Neural progenitor cell (in vitro differentiated cells): ENCODE measurements around the gene MRPS12. TPM values are rescaled to one million over a fixed set of nuclear protein-coding genes. Genes with fewer than 3 reads are reported as not detected.
"Not testable (repeated sequence)": the region's sequence is repeated elsewhere in the genome, so short reads cannot be mapped to it uniquely, and the experiment has no call there.

Experiments used
- DNase-seq: peaks from one replicate; pipeline ENCODE4 v3.0.0-alpha.2; 2016; ENCODE audit warnings: low spot score
- H2AFZ ChIP-seq: fragments of 200-600 bp; sonication (generic); replicated peaks from 2 replicates; pipeline ENCODE4 v1.6.1; 2016; ENCODE audit warnings: antibody characterized with exemption
- H3F3A ChIP-seq: fragments of 200-600 bp; sonication (generic); 2 replicates; pipeline ENCODE4 v1.6.1; 2016; ENCODE audit warnings: antibody characterized with exemption, low read depth
- H3K27ac ChIP-seq: fragments of 200-600 bp; sonication (generic); 2 replicates; pipeline ENCODE4 v1.5.1; 2016; ENCODE audit warnings: mild to moderate bottlenecking
- H3K27me3 ChIP-seq: fragments of 200-600 bp; sonication (generic); 2 replicates; pipeline ENCODE4 v1.6.1; 2016; ENCODE audit warnings: mild to moderate bottlenecking, moderate library complexity
- H3K36me3 ChIP-seq: fragments of 200-600 bp; sonication (generic); 2 replicates; pipeline ENCODE4 v1.5.1; 2016
- H3K4me1 ChIP-seq: fragments of 200-600 bp; sonication (generic); 2 replicates; pipeline ENCODE4 v1.6.1; 2016; ENCODE audit warnings: mixed run types
- H3K4me2 ChIP-seq: fragments of 200-600 bp; sonication (generic); 2 replicates; pipeline ENCODE4 v1.6.1; 2016
- H3K4me3 ChIP-seq: fragments of 200-600 bp; sonication (generic); 2 replicates; pipeline ENCODE4 v1.5.1; 2016
- H3K79me2 ChIP-seq: fragments of 200-600 bp; sonication (generic); 2 replicates; pipeline ENCODE4 v1.6.1; 2016; ENCODE audit warnings: low read depth
- H3K9ac ChIP-seq: fragments of 200-600 bp; sonication (generic); 2 replicates; pipeline ENCODE4 v1.6.1; 2016
- H3K9me3 ChIP-seq: fragments of 200-600 bp; sonication (generic); 2 replicates; pipeline ENCODE4 v1.5.1; 2016; ENCODE audit warnings: low read depth
- H4K20me1 ChIP-seq: fragments of 200-600 bp; sonication (generic); 2 replicates; pipeline ENCODE4 v1.6.1; 2016; ENCODE audit warnings: low read depth
- H3K27ac Mint-ChIP-seq: 3 replicates; pipeline ENCODE4 v1.8.0; 2021; ENCODE audit warnings: mixed read lengths
- H3K27me3 Mint-ChIP-seq: 2 replicates; pipeline ENCODE4 v1.8.0; 2022; ENCODE audit warnings: low read depth, mild to moderate bottlenecking, inconsistent platforms, moderate library complexity, mixed read lengths; ENCODE audit not compliant: insufficient read depth
- H3K36me3 Mint-ChIP-seq: 3 replicates; pipeline ENCODE4 v1.8.0; 2021; ENCODE audit warnings: mixed read lengths
- H3K4me1 Mint-ChIP-seq: 3 replicates; pipeline ENCODE4 v1.8.0; 2021; ENCODE audit warnings: mixed read lengths
- H3K4me3 Mint-ChIP-seq: 3 replicates; pipeline ENCODE4 v1.8.0; 2021; ENCODE audit warnings: mild to moderate bottlenecking, moderate library complexity, mixed read lengths
- H3K9me3 Mint-ChIP-seq: 3 replicates; pipeline ENCODE4 v1.8.0; 2020; ENCODE audit warnings: mixed read lengths
- CTCF ChIP-seq: fragments of 200-600 bp; sonication (generic); IDR thresholded peaks from 2 replicates; pipeline ENCODE4 v1.5.1; 2017; ENCODE audit warnings: antibody characterized with exemption, mild to moderate bottlenecking
- EZH2 ChIP-seq: fragments of 200-600 bp; sonication (generic); IDR thresholded peaks from 2 replicates; pipeline ENCODE4 v1.6.1; 2017; ENCODE audit warnings: antibody characterized with exemption, mild to moderate bottlenecking, moderate library complexity
- EZH2phosphoT487 ChIP-seq: fragments of 200-600 bp; sonication (generic); IDR thresholded peaks from 2 replicates; pipeline ENCODE4 v1.6.1; 2017; ENCODE audit warnings: antibody characterized with exemption
- total RNA-seq: library from RNA; depleted of rRNA; stranded (reverse); fragments of >200 nt; gene quantifications from 2 replicates; pipeline ENCODE4 v1.2.3, GENCODE V29; 2015; ENCODE audit warnings: low replicate concordance

MRPS12 gene
- 9.2 and 23.9 TPM in 2 replicates for total RNA-seq

- H3K36me3 Mint-ChIP-seq: peaks cover 18% of the 10 kb centered on the region
- H3K4me2 ChIP-seq: peak within 1 kb of the TSS; percentile 93
- H3K4me3 ChIP-seq: peak within 1 kb of the TSS; percentile 74
- peak; percentile 100 for DNase-seq
- peaks cover 9% of the 10 kb centered on the region for H3K4me1 ChIP-seq
- TF ChIP-seq EZH2 (no peak), CTCF (no peak), EZH2phosphoT487 (no peak)
- H3K9ac ChIP-seq: peak within 1 kb of the TSS; percentile 94
- no peaks in the 10 kb centered on the region for H4K20me1 ChIP-seq
- H3K4me1 Mint-ChIP-seq: peaks cover 19% of the 10 kb centered on the region
- H3K9me3 Mint-ChIP-seq: peaks cover 6% of the 10 kb centered on the region
- no peaks in the 10 kb centered on the region for H3K27me3 ChIP-seq
- peaks cover 2% of the 10 kb centered on the region for H3K27me3 Mint-ChIP-seq
- H3K4me3 Mint-ChIP-seq: peak within 1 kb of the TSS; percentile 97
- H3K79me2 ChIP-seq: peaks cover 48% of the 10 kb centered on the region
- no peaks in the 10 kb centered on the region for H3K36me3 ChIP-seq
- H3K27ac ChIP-seq: peak within 1 kb of the TSS; percentile 91
- H2AFZ ChIP-seq: peak within 1 kb of the TSS; percentile 97
- peak within 1 kb of the TSS; percentile 88 for H3K27ac Mint-ChIP-seq
- H3K9me3 ChIP-seq: no peaks in the 10 kb centered on the region
- no peaks in the 10 kb centered on the region for H3F3A ChIP-seq
Observed at GRCh38 chr19:38930776-38931520, at the start of gene MRPS12. TSS of gene MRPS12 (plus strand) at chr19:38930944. CDS start at chr19:38931295, 351 bp downstream.

- Histone ChIP-seq H3K9me3 (no peaks in the 10 kb centered on the region), H3K27me3 (no peaks in the 10 kb centered on the region), H3K4me3 (no peak overlapping the region), H2AFZ (no peak overlapping the region), H3K9ac (no peak overlapping the region), H3F3A (peaks cover 4% of the 10 kb centered on the region), H3K36me3 (no peaks in the 10 kb centered on the region), H3K27ac (no peak overlapping the region), H3K4me2 (no peak overlapping the region), H3K79me2 (no peaks in the 10 kb centered on the region), H3K4me1 (no peaks in the 10 kb centered on the region), H4K20me1 (no peaks in the 10 kb centered on the region)
- DNase-seq: no peak
- Mint-ChIP-seq H3K27me3 (peaks cover 8% of the 10 kb centered on the region), H3K4me1 (no peaks in the 10 kb centered on the region), H3K27ac (peak overlapping the region; percentile 33), H3K4me3 (no peak overlapping the region), H3K9me3 (no peaks in the 10 kb centered on the region), H3K36me3 (no peaks in the 10 kb centered on the region)
- TF ChIP-seq EZH2 (no peak), CTCF (no peak), EZH2phosphoT487 (no peak)
Observed at GRCh38 chr19:38883286-38883685, 47.5 kb upstream of the MRPS12 start.

- H3K27ac ChIP-seq, H3K27me3 Mint-ChIP-seq, H2AFZ ChIP-seq, H3K4me3 ChIP-seq, H3K4me3 Mint-ChIP-seq, DNase-seq, H3K27me3 ChIP-seq, H3K4me1 Mint-ChIP-seq, H3K9me3 ChIP-seq, H3K4me2 ChIP-seq, H3K79me2 ChIP-seq, H3F3A ChIP-seq, H3K4me1 ChIP-seq, H3K9ac ChIP-seq, H4K20me1 ChIP-seq, H3K36me3 ChIP-seq, H3K9me3 Mint-ChIP-seq, H3K27ac Mint-ChIP-seq, H3K36me3 Mint-ChIP-seq: not testable (repeated sequence)
Observed at GRCh38 chr19:38884691-38885090, 46.1 kb upstream of the MRPS12 start.

- H3K4me2 ChIP-seq: no peak overlapping the region
- H3K27ac ChIP-seq: no peak overlapping the region
- H2AFZ ChIP-seq: no peak overlapping the region
- H3K9me3 Mint-ChIP-seq: no peaks in the 10 kb centered on the region
- no peaks in the 10 kb centered on the region for H3K4me1 ChIP-seq
- no peak overlapping the region for H3K9ac ChIP-seq
- peaks cover 4% of the 10 kb centered on the region for H3F3A ChIP-seq
- no peaks in the 10 kb centered on the region for H3K27me3 ChIP-seq
- no peaks in the 10 kb centered on the region for H3K9me3 ChIP-seq
- H3K27ac Mint-ChIP-seq: no peak overlapping the region
- H3K4me3 ChIP-seq: no peak overlapping the region
- no peaks in the 10 kb centered on the region for H3K36me3 ChIP-seq
- no peaks in the 10 kb centered on the region for H3K79me2 ChIP-seq
- H3K4me3 Mint-ChIP-seq: no peak overlapping the region
- no peaks in the 10 kb centered on the region for H4K20me1 ChIP-seq
- no peak for DNase-seq
- no peaks in the 10 kb centered on the region for H3K36me3 Mint-ChIP-seq
- TF ChIP-seq EZH2: no peak
- no peak for TF ChIP-seq EZH2phosphoT487
- H3K4me1 Mint-ChIP-seq: peaks cover 3% of the 10 kb centered on the region
- H3K27me3 Mint-ChIP-seq: peaks cover 4% of the 10 kb centered on the region
Observed at GRCh38 chr19:38888876-38889275, 41.9 kb upstream of the MRPS12 start.
